ENCODE measurements around the gene PHOSPHO2.

- TF ChIP-seq CTCF (IDR thresholded peaks at IDR 0.05) (no peak), POLR2A (IDR thresholded peaks at IDR 0.05) (no peak)
Observed at GRCh38 chr2:169694113-169694893, at the start of gene PHOSPHO2, which contains the start of gene CFAP210.

All from testis (tissue), 2 donors.